HG03571 (cell line): ENCODE data around the gene COL6A3.
"Not testable (repeated sequence)": the region's sequence is repeated elsewhere in the genome, so short reads cannot be mapped to it uniquely, and the experiment has no call there.

Experiments
- ATAC-seq: cut with Tn5 transposase; IDR thresholded peaks from one replicate; pipeline ENCODE4 v1.9.1; 2021; ENCODE audit not compliant: unreplicated experiment

The COL6A3 gene

GRCh38 chr2:237422309-237422708, 8.3 kb upstream of the COL6A3 start:
- ATAC-seq = no peak

- ATAC-seq = no peak
Observed at GRCh38 chr2:237421542-237422116, 7.7 kb upstream of the COL6A3 start.

GRCh38 chr2:237418300-237418699, 4.3 kb upstream of the COL6A3 start:
- no peak for ATAC-seq

DNA sequence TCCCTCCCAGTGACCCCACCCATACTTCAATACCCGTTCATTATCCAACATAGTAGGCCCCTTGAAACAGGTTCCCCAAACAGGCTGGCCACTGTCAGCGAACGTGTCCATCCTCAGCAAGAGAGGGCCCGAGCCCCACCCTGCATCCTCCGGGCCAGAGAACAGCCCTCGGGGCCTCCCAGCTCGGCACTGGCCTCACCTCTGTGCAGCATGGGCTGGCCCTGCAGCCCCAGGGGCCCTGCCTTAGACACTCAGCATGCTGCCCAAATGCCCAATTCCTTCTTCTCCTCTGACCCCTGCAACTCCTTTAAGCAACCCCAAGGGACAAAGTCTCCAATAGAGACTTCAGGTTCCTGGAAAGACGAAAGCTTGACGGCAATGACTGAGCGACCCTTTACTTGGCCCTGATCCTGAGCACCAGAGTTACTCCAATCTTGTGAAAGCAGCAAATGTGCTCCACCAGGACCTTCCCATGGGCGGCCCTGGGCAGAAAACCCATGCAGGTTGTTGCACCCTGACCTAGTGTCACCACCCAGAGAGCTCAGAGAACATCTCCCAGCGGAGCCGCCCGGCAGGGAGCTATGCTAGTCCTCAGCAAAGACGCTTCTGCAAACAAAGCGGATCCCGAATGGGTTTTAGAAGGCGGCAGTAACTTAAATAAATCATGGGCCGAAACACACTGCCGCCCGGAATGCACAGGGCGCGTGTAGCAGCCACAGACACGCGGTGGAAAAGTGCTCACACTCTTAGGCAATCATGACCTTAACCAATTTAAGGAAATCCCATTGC, 782 bp downstream of the COL6A3 start:
- ATAC-seq = no peak

- ATAC-seq = no peak
Observed at GRCh38 chr2:237412646-237412987, 1.3 kb downstream of the COL6A3 start.

GRCh38 chr2:237411683-237412423, 2.1 kb downstream of the COL6A3 start:
- ATAC-seq = no peak

GRCh38 chr2:237411092-237411601, 2.8 kb downstream of the COL6A3 start:
- ATAC-seq = no peak

DNA sequence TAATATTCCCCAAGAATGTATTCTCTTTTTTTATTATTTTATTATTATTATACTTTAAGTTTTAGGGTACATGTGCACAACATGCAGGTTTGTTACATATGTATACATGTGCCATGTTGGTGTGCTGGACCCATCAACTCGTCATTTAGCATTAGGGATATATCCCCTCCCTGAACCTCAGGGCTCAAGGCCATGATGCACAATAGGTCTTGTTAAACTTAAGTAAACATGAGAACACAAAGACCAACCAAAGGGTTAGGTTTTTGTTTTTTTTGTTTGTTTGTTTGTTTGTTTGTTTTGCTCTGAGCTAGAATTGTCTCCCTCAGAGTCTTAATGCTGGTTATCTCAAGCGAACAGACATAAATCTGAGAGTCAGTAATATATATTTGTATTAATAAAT, 4.7 kb downstream of the COL6A3 start:
- ATAC-seq = not testable (repeated sequence)

DNA sequence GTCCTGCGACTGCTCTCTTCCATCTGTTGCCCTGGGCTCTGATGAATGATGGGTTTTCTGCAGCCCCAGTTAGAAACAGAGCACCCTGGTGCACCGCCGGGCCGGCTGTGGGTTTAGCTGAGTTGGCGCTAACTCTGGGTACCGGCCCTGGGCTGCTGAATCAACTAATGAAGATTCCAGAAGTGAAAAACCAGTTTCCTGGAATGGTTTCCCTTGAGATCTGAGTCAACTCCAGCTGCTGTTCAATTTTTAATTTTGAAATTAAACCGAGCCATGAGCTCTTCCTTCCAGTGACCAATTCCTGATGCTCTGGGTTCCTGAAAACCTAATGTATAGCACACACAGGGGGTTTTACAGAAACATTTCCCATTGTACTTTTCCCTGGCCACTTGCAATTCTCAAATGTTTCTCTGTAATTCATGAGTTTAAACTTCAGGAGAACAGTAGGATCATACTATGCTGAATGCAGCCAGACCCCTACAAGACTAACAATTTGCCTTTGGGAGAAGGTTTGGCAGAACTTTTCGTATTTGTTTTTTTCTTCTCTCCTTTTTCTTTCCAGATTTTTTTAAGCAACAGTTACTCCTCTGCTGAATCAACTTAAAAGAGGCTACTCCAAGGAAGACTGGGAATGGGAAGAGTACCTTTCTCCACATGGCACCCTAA, 5.5 kb downstream of the COL6A3 start:
- no peak for ATAC-seq

- no peak for ATAC-seq
Observed at GRCh38 chr2:237407700-237408099, 6.3 kb downstream of the COL6A3 start.

- no peak for ATAC-seq
Observed at GRCh38 chr2:237406371-237406895, 7.5 kb downstream of the COL6A3 start.

GRCh38 chr2:237405605-237406004, 8.4 kb downstream of the COL6A3 start:
- no peak for ATAC-seq

DNA sequence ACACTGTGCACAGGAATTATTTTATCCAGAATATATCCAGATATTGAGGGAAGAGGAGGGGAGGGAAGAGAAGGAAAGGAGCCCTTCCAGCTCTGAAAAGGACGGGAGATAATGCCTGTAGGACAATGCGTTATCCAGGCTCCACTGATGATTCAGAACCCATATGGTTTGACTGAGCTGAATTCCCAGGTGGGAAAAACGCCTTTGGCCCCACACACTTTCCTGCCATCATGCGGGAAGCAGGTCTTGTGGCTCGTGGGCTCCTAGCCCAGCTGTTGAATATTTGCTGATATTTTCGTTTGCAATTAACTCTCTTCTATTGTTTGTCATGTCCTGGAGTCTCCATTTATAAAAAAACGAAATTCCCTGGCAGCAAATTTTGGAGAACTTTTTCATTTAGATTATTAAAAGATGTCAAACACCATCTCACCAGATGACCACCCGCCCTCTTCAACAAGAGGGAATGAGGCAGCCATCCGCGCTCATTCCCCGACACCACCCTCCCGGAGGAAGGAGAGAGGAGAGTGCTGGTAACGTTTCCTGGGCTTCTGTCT, 8.9 kb downstream of the COL6A3 start:
- ATAC-seq = no peak

DNA sequence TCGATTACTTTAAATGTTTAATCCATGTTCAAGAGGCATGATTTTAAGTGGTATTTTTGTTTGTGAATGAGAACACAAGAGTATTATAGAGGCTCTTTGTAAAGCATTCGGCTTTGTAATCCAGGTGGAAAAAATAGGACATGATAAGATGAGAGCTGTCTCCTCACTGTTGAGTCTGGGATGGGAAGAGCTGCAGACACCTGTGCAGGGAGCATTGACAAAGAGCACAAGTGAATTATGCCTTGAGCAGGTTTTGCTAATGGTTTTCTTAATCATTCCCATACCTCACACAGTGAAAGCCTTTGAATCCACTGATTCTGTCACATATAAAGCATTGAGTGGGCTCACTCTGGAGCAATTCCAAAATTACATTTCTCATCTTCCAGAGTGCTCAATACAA, 9.6 kb downstream of the COL6A3 start:
- no peak for ATAC-seq

DNA sequence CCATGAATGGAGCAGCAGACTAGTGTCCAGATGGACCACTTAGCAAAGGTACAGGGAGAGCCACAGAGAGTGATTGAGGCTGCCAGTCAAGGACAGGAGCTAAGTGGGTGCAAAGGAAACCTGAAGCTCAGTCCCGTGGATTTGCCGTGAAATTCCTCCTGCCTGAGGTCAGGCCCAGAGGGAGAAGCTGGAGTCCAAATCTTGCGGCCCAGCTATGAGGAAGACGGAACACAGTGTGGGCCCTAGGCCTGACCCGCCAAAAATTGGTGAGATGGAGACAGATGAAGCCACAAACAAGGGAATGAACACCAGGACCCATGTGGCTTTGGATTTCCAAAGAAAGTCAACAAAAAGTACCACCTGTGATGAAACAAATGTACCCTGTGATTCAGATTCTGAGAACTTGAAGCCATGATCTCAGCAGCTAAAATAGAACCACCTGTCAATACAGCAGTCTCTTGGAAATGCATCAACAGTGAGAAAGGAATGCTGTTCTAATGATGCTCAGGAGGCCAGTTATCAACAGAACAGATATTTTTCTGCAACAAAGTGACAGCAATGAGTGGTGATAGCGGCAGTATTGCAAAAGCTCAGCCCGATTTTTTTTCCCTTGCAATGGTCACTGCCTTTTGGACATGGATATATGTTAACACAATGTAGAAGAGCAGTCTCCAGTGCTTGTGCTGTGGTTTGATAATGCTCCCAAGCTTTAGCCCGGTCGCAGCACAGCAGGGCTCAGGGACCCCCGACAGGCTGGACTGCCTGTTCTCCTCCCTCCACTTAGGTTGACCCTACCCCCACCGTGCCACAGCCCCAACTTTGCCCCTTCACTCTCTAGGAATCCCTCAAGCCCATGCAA, 10.7 kb downstream of the COL6A3 start:
- ATAC-seq = no peak

DNA sequence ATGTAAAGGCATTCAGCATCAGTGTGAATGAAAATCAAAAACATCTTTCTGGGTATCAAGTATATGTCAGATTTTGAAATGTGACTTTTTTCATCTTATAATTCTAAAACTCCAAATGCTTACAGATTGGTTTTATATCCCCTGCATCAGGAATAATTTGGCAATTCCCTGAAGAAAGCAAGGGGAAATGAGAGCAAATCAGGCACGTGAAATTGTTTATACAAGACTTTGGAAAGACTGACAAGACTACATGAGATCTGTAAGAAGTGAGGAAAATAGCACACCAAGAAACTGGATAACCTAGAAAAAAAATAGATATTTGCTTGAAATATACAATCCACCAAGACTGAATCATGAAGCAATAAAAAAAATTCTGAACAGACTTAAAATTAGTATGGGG, 13.8 kb downstream of the COL6A3 start:
- ATAC-seq = no peak

DNA sequence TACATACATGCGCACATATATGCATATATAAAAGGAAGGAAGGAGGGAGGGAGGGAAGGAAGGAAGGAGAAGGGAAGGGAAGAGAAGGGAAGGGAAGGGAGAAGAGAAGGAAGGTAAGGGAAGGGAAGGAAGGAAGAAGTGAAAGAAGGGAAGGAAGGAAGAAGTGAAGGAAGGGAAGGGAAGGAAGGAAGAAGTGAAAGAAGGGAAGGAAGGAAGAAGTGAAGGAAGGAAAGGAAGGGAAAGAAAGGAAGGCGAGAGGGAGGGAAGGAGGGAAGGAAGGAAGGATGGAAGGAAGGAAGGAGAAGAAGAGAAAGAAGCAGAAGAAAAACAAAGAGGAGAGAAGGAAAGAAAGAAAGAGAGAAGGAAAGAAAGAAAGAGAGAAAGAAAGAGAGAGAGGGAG, 16.9 kb downstream of the COL6A3 start:
- ATAC-seq = no peak

GRCh38 chr2:237393523-237393922, 20.4 kb downstream of the COL6A3 start:
- ATAC-seq = no peak

- no peak for ATAC-seq
Observed at GRCh38 chr2:237392186-237392585, 21.8 kb downstream of the COL6A3 start.

DNA sequence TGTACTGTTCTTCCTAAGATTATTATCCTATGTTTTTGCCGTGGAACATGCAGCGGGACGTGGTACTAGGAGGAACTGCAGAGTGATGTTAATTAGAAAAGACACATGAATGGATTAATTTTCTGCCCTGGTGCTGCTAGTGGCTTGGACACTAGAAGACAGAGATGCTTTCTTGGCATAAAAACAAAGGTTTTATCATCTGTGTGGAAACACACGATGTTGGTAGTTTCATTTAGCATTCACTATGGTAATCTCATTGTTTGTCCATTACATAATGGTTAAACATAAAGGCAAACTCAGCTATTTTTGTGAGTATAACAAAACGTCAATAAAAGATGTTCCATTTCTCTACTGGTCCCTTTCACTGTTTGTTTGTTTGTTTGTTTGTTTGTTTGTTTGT, 22.8 kb downstream of the COL6A3 start:
- no peak for ATAC-seq
